ENCODE measurements around the gene HDAC7. TPM values are rescaled to one million over a fixed set of nuclear protein-coding genes. Genes with fewer than 3 reads are reported as not detected.

Gene HDAC7
- total RNA-seq, 4 donors from 2014 or later = 9.8 to 80.9 (median 36.8) TPM

GRCh38 chr12:47797441-47797840, 22.3 kb downstream of the HDAC7 start:
- peaks cover 0 to 38% (median 5%) of the 10 kb centered on the region in 4 donors for H3K4me1 ChIP-seq
- no peak overlapping the region for H3K27ac ChIP-seq
- H3K36me3 ChIP-seq = peaks cover 0 to 51% (median 0%) of the 10 kb centered on the region in 3 donors
- no peak overlapping the region for H3K4me3 ChIP-seq
- TF ChIP-seq CTCF (IDR thresholded peaks at IDR 0.05) = peak; percentile 8 to 49 (median 36)
- no peak for TF ChIP-seq POLR2A (IDR thresholded peaks at IDR 0.05)
- DNase-seq = peak in 2 of 3 donors; percentile 53 to 68
- no peaks in the 10 kb centered on the region for H3K27me3 ChIP-seq
- no peaks in the 10 kb centered on the region for H3K9me3 ChIP-seq

GRCh38 chr12:47795814-47796411, 23.8 kb downstream of the HDAC7 start:
- Histone ChIP-seq H3K27ac (no peak overlapping the region), H3K27me3 (no peaks in the 10 kb centered on the region), H3K4me3 (no peak overlapping the region), H3K9me3 (no peaks in the 10 kb centered on the region), H3K36me3 (peaks cover 0 to 64% (median 0%) of the 10 kb centered on the region in 3 donors), H3K4me1 (peaks cover 0 to 23% (median 0%) of the 10 kb centered on the region in 4 donors)
- DNase-seq = no peak
- TF ChIP-seq POLR2A (IDR thresholded peaks at IDR 0.05) = no peak

- peaks cover 0 to 71% (median 0%) of the 10 kb centered on the region in 3 donors for H3K36me3 ChIP-seq
- TF ChIP-seq POLR2A (IDR thresholded peaks at IDR 0.05) (no peak), CTCF (IDR thresholded peaks at IDR 0.05) (no peak)
- no peaks in the 10 kb centered on the region for H3K27me3 ChIP-seq
- no peaks in the 10 kb centered on the region for H3K9me3 ChIP-seq
- peaks cover 0 to 17% (median 0%) of the 10 kb centered on the region in 4 donors for H3K4me1 ChIP-seq
- no peak for DNase-seq
- no peak overlapping the region for H3K4me3 ChIP-seq
- no peak overlapping the region for H3K27ac ChIP-seq
Measured at GRCh38 chr12:47795121-47795813, 24.4 kb downstream of the HDAC7 start.

- H3K27me3 ChIP-seq = no peaks in the 10 kb centered on the region
- no peak overlapping the region for H3K27ac ChIP-seq
- peaks cover 0 to 11% (median 0%) of the 10 kb centered on the region in 4 donors for H3K4me1 ChIP-seq
- DNase-seq = no peak
- peaks cover 0 to 76% (median 0%) of the 10 kb centered on the region in 3 donors for H3K36me3 ChIP-seq
- no peak overlapping the region for H3K4me3 ChIP-seq
- no peaks in the 10 kb centered on the region for H3K9me3 ChIP-seq
- TF ChIP-seq CTCF (IDR thresholded peaks at IDR 0.05) (no peak), POLR2A (IDR thresholded peaks at IDR 0.05) (no peak)
Measured at GRCh38 chr12:47794679-47795078, 25.0 kb downstream of the HDAC7 start.

- Histone ChIP-seq H3K36me3 (peaks cover 0 to 92% (median 0%) of the 10 kb centered on the region in 3 donors), H3K4me3 (no peak overlapping the region), H3K27me3 (no peaks in the 10 kb centered on the region), H3K9me3 (no peaks in the 10 kb centered on the region), H3K4me1 (no peaks in the 10 kb centered on the region), H3K27ac (no peak overlapping the region)
- DNase-seq = no peak
- TF ChIP-seq CTCF (IDR thresholded peaks at IDR 0.05) (no peak), POLR2A (IDR thresholded peaks at IDR 0.05) (no peak)
Measured at GRCh38 chr12:47793015-47793681, 26.6 kb downstream of the HDAC7 start.

GRCh38 chr12:47791874-47792273, 27.8 kb downstream of the HDAC7 start:
- DNase-seq = no peak
- TF ChIP-seq POLR2A (IDR thresholded peaks at IDR 0.05) (no peak), CTCF (IDR thresholded peaks at IDR 0.05) (no peak)
- H3K4me1 ChIP-seq = no peaks in the 10 kb centered on the region
- H3K4me3 ChIP-seq = no peak overlapping the region
- no peak overlapping the region for H3K27ac ChIP-seq
- no peaks in the 10 kb centered on the region for H3K27me3 ChIP-seq
- H3K9me3 ChIP-seq = no peaks in the 10 kb centered on the region
- peaks cover 0 to 96% (median 0%) of the 10 kb centered on the region in 3 donors for H3K36me3 ChIP-seq
